Measurements from ENCODE around the gene SNX6.

GRCh38 chr14:34642595-34642994 lies 12.6 kb upstream of the SNX6 start:
- TF ChIP-seq SP1 (IDR thresholded peaks at IDR 0.05; ENCODE audit: low read depth, low read length) (no peak), TCF12 (IDR thresholded peaks at IDR 0.05; ENCODE audit: low read depth, low read length) (no peak), RAD21 (IDR thresholded peaks at IDR 0.05; ENCODE audit: insufficient read depth, low read depth, low read length) (no peak), POLR2A (IDR thresholded peaks at IDR 0.05; ENCODE audit: low read depth, low read length) (no peak), EZH2 (IDR thresholded peaks at IDR 0.05; ENCODE audit: borderline replicate concordance, control insufficient read depth, low read depth, low read length) (no peak), ZNF217 (IDR thresholded peaks at IDR 0.05) (no peak), MYC (IDR thresholded peaks at IDR 0.05; ENCODE audit: insufficient read depth, insufficient read length, insufficient replicate concordance, low read length, severe bottlenecking) (no peak), JUNB (IDR thresholded peaks at IDR 0.05) (no peak), RELA (IDR thresholded peaks at IDR 0.05; ENCODE audit: borderline replicate concordance, partially characterized antibody) (no peak)
- TF ChIP-seq, protein P1, sequence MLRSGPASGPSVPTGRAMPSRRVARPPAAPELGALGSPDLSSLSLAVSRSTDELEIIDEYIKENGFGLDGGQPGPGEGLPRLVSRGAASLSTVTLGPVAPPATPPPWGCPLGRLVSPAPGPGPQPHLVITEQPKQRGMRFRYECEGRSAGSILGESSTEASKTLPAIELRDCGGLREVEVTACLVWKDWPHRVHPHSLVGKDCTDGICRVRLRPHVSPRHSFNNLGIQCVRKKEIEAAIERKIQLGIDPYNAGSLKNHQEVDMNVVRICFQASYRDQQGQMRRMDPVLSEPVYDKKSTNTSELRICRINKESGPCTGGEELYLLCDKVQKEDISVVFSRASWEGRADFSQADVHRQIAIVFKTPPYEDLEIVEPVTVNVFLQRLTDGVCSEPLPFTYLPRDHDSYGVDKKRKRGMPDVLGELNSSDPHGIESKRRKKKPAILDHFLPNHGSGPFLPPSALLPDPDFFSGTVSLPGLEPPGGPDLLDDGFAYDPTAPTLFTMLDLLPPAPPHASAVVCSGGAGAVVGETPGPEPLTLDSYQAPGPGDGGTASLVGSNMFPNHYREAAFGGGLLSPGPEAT (IDR thresholded peaks at IDR 0.05; ENCODE audit: low read depth): no peak
- TF ChIP-seq, protein P2, sequence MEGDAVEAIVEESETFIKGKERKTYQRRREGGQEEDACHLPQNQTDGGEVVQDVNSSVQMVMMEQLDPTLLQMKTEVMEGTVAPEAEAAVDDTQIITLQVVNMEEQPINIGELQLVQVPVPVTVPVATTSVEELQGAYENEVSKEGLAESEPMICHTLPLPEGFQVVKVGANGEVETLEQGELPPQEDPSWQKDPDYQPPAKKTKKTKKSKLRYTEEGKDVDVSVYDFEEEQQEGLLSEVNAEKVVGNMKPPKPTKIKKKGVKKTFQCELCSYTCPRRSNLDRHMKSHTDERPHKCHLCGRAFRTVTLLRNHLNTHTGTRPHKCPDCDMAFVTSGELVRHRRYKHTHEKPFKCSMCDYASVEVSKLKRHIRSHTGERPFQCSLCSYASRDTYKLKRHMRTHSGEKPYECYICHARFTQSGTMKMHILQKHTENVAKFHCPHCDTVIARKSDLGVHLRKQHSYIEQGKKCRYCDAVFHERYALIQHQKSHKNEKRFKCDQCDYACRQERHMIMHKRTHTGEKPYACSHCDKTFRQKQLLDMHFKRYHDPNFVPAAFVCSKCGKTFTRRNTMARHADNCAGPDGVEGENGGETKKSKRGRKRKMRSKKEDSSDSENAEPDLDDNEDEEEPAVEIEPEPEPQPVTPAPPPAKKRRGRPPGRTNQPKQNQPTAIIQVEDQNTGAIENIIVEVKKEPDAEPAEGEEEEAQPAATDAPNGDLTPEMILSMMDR (IDR thresholded peaks at IDR 0.05 in 2 of 3, conservative IDR thresholded peaks at IDR 0.05 in 1 of 3; ENCODE audit: control insufficient read depth in 2 of 3, extremely low read depth in 1 of 3, insufficient read depth in 1 of 3, low read depth in 3 of 3, low read length in 3 of 3): no peak
